ENCODE data around the gene HOXC12. TPM values are rescaled to one million over a fixed set of nuclear protein-coding genes. Genes with fewer than 3 reads are reported as not detected.

The HOXC12 gene
- polyA plus RNA-seq, 1 of the 3 experiments (the other 2 are of a cell fraction), result not detected

GRCh38 chr12:53928054-53928835, 26.5 kb upstream of the HOXC12 start (continued):
- TF ChIP-seq ZBTB33 (IDR thresholded peaks at IDR 0.05; ENCODE audit: borderline replicate concordance, low read depth) (no peak), TAF1 (IDR thresholded peaks at IDR 0.05; ENCODE audit: borderline replicate concordance, low read depth, low read length) (no peak), FOXJ3 (CRISPR knock-in tag; IDR thresholded peaks at IDR 0.05) (no peak), NRF1 (IDR thresholded peaks at IDR 0.05; ENCODE audit: low read depth, low read length) (no peak)
- TF ChIP-seq, protein P1, sequence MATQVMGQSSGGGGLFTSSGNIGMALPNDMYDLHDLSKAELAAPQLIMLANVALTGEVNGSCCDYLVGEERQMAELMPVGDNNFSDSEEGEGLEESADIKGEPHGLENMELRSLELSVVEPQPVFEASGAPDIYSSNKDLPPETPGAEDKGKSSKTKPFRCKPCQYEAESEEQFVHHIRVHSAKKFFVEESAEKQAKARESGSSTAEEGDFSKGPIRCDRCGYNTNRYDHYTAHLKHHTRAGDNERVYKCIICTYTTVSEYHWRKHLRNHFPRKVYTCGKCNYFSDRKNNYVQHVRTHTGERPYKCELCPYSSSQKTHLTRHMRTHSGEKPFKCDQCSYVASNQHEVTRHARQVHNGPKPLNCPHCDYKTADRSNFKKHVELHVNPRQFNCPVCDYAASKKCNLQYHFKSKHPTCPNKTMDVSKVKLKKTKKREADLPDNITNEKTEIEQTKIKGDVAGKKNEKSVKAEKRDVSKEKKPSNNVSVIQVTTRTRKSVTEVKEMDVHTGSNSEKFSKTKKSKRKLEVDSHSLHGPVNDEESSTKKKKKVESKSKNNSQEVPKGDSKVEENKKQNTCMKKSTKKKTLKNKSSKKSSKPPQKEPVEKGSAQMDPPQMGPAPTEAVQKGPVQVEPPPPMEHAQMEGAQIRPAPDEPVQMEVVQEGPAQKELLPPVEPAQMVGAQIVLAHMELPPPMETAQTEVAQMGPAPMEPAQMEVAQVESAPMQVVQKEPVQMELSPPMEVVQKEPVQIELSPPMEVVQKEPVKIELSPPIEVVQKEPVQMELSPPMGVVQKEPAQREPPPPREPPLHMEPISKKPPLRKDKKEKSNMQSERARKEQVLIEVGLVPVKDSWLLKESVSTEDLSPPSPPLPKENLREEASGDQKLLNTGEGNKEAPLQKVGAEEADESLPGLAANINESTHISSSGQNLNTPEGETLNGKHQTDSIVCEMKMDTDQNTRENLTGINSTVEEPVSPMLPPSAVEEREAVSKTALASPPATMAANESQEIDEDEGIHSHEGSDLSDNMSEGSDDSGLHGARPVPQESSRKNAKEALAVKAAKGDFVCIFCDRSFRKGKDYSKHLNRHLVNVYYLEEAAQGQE (IDR thresholded peaks at IDR 0.05; ENCODE audit: low read depth, low read length), result no peak
- TF ChIP-seq, protein P2, sequence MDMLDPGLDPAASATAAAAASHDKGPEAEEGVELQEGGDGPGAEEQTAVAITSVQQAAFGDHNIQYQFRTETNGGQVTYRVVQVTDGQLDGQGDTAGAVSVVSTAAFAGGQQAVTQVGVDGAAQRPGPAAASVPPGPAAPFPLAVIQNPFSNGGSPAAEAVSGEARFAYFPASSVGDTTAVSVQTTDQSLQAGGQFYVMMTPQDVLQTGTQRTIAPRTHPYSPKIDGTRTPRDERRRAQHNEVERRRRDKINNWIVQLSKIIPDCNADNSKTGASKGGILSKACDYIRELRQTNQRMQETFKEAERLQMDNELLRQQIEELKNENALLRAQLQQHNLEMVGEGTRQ (IDR thresholded peaks at IDR 0.05; ENCODE audit: borderline replicate concordance, low read depth, low read length), result no peak

DNA sequence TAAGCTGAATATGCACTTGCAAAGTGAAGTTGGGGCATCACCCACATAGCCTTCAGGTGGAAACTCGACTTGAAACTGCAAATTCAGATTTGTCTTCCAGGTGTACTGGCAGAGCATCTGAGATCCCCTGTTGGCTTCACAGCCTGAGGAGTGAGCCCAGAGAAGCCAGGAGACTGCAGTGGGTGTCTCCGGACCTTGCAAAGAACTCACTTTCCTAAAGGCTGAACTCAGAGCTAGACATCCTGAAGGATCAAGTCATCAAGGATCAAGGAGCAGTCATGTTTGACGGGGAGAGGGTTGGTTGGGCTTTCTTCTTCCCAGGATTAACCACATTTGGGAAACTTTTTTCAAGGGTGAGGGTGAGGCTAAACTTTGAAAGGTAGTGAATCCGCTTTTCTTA, 25.2 kb upstream of the HOXC12 start:
- H3K27me3 ChIP-seq (ENCODE audit: insufficient read depth), result peaks cover 97% of the 10 kb centered on the region
- H3K4me1 ChIP-seq (ENCODE audit: control insufficient read depth in 1 of 2, insufficient read depth in 2 of 2, low read depth in 1 of 2, low read length in 1 of 2), result no peaks in the 10 kb centered on the region
- DNase-seq, result no peak
- H3K4me2 ChIP-seq, result no peak overlapping the region
- TF ChIP-seq PBX3 (IDR thresholded peaks at IDR 0.05) (no peak), TCF12 (IDR thresholded peaks at IDR 0.05) (no peak), IRF3 (IDR thresholded peaks at IDR 0.05; ENCODE audit: low read depth, low read length) (no peak), FOSL2 (IDR thresholded peaks at IDR 0.05; ENCODE audit: borderline replicate concordance, low read depth) (no peak), TEAD4 (IDR thresholded peaks at IDR 0.05; ENCODE audit: borderline replicate concordance, insufficient read depth) (no peak), EP300 (IDR thresholded peaks at IDR 0.05; ENCODE audit: borderline replicate concordance in 1 of 2, low read depth in 1 of 2, low read length in 1 of 2) (no peak), SMC3 (IDR thresholded peaks at IDR 0.05; ENCODE audit: low read depth, low read length) (no peak), MEF2A (IDR thresholded peaks at IDR 0.05; ENCODE audit: borderline replicate concordance, low read depth) (no peak), POLR2AphosphoS5 (IDR thresholded peaks at IDR 0.05; ENCODE audit: low read depth, low read length) (no peak), JUND (IDR thresholded peaks at IDR 0.05) (no peak), ELF1 (IDR thresholded peaks at IDR 0.05) (no peak), FOXM1 (IDR thresholded peaks at IDR 0.05; ENCODE audit: low read depth) (no peak), MAX (IDR thresholded peaks at IDR 0.05; ENCODE audit: low read depth) (no peak), ZBTB33 (IDR thresholded peaks at IDR 0.05; ENCODE audit: borderline replicate concordance, low read depth) (no peak), NRF1 (IDR thresholded peaks at IDR 0.05; ENCODE audit: low read depth, low read length) (no peak), RCOR1 (IDR thresholded peaks at IDR 0.05; ENCODE audit: low read length) (no peak)
- no peaks in the 10 kb centered on the region for H3F3A ChIP-seq (replicated peaks; ENCODE audit: insufficient read depth)
- no peaks in the 10 kb centered on the region for H4K20me1 ChIP-seq (ENCODE audit: insufficient read depth)
- H3K9me3 ChIP-seq, result no peaks in the 10 kb centered on the region
- H3K79me2 ChIP-seq (ENCODE audit: insufficient read depth), result no peaks in the 10 kb centered on the region
- H3K27ac ChIP-seq (ENCODE audit: low read depth in 2 of 2, low read length in 1 of 2), result no peak overlapping the region
- POLR2A ChIA-PET, result no interaction called here
- H3K9ac ChIP-seq, result no peak overlapping the region
- no peak overlapping the region for H2AFZ ChIP-seq (ENCODE audit: low read depth)
- no peaks in the 10 kb centered on the region for H3K36me3 ChIP-seq (replicated peaks in 1 of 2; ENCODE audit: control insufficient read depth in 1 of 2, insufficient read depth in 2 of 2, low read length in 1 of 2)
- WGBS (ENCODE audit: low lambda C conversion rate), result 10% methylated on average over 4 of the region's 4 CpGs
- no peaks in the 10 kb centered on the region for H3K9me2 ChIP-seq
- H3K4me3 ChIP-seq (ENCODE audit: low read depth in 2 of 2, low read length in 1 of 2), result no peak overlapping the region
- CTCF ChIA-PET, result no interaction called here
